Stimulated activated CD8-positive, alpha-beta memory T cell treated with anti-CD3 and anti-CD28 coated beads, Interleukin-7, amount 100 ng/mL, for 4 hours (primary cell): ENCODE measurements around the gene EEF1E1.

Source experiments
- DNase-seq, 2 donors: peaks; one replicate each; pipeline ENCODE4 v3.0.0-alpha.2; 2020; ENCODE audit warnings: low read depth in 2 of 2

The EEF1E1 gene

DNA sequence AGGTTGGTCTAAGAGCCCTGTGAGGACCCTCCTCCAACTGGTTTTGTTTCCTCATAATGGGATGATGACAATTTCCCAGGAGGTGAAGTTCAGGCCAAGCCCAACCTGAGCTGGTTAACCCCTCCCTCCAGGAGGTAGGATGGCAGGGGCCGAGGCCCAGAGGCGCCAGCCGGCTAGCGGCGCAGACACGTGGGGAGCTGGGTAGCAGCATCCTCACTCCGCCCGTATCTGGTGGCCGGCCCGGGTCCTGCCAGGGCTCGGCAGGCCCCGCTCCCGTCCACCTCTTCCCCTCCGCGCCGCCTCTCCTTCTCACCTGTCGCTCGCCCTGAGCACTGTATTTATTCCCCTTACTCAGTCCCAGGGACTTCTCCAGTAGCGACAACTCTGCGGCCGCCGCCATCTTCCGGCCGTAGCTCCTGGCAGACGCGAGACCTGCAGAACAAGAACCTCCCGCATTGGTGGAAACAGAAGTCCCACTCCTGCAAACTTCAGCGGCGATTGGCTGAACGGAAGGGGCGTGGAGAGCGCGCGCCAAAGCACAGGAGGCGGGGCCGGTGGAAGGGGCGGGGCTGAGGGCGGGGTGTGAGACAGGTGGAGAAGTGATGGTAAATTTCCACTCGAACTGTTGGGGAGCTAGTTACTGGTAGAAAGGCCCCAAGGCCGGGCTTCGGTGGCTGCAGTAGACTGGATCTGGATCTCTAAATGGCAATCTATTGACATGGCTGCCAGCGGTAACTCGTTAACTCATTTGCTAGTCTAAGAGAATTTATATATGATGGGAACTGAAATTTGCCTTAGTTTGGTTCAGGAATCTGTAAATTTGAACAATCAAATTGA, at the start of gene EEF1E1:
Gene EEF1E1, minus strand, starts transcription at position 427 of the 837 bp plus-strand sequence. Its CDS starts 27 bp downstream, at position 400.
- DNase-seq, result peak; percentile 97

GRCh38 chr6:8149350-8149749, 47.0 kb upstream of the EEF1E1 start:
- no peak for DNase-seq

DNA sequence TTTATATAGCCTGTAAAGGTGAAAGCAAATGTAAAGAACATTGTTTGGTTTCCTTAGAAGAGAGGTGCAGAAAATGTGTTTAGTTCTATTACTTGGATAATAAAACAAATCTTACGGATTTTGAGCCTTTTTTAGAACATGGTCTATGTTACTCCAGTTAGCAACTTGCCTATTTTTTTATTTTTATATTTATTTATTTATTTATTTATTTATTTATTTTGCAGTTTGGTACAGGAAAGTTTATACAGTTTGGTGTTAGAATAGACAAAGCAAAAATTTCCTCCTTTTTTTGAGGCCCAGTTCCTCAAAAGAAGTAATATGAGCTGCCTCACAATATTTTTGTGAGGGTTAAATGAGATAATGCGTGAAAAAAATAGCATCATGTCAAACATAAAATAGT, 41.6 kb upstream of the EEF1E1 start:
- no peak for DNase-seq

DNA sequence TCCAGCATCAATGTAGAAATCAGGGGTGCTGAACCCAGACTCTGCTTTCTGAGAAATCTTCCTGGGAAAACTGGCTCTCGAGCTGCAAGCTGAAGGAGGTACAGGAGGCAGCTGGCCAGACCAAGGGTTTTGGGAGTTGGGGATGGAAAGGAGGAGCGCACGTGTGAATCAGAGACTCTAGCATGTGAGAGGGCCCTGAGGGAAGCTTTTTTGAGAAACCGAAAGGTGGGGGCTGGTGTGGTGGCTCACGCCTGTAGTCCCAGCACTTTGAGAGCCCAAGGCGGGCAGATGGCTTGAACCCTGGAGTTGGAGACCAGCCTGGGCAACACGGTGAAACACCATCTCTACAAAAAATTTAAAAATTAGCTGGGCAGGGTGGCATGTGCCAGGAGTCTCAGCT, 37.1 kb upstream of the EEF1E1 start:
- no peak for DNase-seq

DNA sequence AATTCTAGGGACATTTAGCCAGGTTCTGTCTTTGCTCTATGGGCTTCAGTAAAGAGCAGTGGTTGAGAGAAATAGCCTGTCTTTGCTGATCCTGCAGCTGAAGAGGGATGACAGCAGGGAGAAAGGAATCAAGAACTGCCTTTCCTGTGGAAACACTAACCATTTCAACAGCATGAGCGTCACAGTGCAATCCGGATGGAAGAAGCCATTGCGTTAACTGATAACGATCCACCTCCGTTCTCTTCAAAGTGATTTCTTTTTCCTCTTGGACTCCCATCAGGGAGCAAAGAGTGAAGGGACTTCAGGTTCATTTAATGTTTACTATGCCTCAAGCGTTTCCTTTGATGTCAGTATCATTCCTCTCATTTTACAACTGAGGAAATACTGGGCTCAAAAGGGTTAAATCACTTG, 35.2 kb upstream of the EEF1E1 start:
- no peak for DNase-seq

GRCh38 chr6:8135276-8135675, 32.9 kb upstream of the EEF1E1 start:
- DNase-seq, result no peak

DNA sequence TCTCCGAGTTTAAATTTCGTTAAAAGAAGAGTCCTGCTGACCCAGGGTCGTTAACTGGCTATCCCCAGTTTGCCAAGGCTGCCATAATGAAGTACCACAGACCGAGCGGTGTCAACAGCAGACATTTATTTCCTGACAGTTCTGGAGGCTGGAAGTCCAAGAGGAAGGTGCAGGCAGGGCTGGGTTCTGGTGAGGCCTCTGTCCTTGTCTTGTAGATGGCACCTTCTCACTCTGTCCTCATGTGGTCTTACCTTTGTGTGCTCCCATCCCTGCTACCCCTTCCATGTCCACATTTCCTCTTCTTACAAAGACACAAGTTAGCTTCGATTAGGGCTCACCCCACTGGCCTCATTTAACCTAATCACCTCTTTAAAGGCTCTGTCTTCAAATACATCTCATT, 29.8 kb upstream of the EEF1E1 start:
- no peak for DNase-seq

- no peak for DNase-seq
Observed at GRCh38 chr6:8131265-8131897, 29.0 kb upstream of the EEF1E1 start.

DNA sequence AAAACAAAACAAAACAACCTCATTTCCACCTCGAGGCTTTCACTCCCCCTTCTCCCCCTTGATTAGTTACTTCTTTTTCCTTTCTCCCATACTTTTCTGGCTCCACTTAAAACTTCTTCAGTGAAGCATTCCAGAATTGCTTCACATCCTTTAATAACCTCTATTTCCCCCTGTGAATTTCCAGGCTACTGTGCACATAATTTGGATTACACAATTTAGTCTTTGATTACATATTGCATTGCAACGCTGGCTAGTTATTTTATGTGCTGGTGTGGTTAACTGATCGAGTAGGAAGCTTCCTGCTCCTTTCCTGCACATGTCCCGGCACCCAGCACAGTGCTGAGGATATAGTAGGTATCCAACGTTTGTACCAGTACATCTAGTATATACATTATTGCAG, 28.1 kb upstream of the EEF1E1 start:
- no peak for DNase-seq

- no peak for DNase-seq
Observed at GRCh38 chr6:8123236-8123635, 20.9 kb upstream of the EEF1E1 start.

DNA sequence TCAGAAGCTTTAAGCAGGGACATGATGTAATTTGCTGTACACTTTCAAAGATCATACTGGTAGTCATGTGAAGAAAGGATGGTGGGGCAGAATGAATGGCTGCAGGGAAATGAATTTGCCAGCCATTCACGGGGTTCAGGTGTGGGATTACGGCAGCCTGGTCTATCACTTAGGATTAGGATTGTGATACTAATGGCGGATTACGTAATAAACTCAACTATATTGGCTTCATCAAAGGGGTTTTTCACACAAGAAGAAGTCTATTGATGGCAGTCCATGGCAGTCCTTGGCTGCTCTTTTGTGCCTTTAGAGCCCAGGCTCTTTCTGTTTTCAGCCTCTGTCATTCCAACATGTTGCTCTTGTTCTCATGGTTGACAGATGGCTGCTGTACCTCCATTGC, 12.6 kb upstream of the EEF1E1 start:
- no peak for DNase-seq

DNA sequence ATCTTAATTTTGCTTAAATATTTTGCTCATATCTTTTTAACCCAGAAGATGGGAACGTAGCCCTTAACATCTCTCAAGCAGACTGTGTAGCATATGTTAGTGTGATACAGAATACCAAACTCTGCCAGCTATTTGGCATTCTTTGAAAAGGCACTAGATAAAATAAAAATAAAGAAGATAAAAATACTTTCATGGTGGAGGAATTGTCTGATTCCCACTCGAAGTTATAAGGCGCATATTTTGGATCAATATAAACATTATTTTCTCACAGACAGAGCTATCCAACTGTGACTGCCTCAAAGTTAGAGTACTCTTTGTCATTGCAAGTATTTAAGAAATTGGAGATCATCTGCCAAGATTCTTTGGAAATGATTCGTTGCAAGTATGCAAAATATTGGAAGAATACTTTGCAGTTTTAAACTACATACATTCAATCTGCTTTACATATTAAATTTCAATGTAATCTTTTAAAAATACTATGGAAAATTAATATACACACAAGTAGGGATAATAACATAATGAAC, 10.8 kb upstream of the EEF1E1 start:
- no peak for DNase-seq

DNA sequence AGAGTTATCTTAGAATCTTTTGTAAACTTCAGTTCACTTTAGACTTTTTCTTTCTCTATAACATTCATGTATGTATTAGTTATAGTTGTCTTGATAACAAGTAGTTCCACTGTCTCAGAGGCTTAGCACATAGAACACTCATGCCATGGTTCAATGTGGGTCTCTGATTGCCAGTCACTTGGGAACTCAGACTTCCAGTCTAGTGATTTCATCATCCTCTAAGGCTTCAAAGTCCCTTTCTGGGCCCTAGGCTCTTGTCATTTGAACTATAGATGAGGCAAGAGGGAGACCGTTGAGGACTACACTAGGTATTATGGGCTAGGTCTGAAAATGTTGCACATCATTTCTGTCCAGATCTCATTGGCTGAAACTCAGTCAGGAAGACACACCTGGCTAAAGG, 8.4 kb upstream of the EEF1E1 start:
- no peak for DNase-seq

DNA sequence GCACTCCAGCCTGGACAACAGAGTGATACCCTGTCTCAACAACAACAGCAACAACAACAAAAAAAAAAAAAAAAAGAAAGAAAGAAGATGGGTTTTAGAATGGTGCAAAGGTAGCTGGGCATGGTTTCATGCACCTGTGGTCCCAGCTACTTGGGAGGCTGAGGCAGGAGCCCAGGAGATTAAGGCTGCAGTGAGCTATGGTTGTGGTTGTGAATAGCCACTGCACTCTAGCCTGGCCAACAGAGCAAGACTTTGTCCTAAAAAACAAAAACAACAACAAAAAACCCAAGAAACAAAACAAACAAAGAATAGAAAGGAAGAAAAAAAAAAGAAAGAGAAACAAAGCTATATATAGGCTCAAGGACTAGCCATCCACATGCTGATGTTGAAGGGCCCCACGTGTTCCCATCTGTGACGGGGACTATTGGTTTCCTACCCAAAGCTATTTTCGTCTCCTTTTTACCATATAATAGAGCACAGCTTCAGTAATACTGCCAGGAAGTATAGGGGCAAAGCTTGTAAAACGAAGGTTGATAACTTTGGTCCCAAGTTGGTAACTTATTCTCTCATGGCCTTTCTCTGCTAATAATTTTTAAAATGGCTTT, 7.9 kb upstream of the EEF1E1 start:
- no peak for DNase-seq

DNA sequence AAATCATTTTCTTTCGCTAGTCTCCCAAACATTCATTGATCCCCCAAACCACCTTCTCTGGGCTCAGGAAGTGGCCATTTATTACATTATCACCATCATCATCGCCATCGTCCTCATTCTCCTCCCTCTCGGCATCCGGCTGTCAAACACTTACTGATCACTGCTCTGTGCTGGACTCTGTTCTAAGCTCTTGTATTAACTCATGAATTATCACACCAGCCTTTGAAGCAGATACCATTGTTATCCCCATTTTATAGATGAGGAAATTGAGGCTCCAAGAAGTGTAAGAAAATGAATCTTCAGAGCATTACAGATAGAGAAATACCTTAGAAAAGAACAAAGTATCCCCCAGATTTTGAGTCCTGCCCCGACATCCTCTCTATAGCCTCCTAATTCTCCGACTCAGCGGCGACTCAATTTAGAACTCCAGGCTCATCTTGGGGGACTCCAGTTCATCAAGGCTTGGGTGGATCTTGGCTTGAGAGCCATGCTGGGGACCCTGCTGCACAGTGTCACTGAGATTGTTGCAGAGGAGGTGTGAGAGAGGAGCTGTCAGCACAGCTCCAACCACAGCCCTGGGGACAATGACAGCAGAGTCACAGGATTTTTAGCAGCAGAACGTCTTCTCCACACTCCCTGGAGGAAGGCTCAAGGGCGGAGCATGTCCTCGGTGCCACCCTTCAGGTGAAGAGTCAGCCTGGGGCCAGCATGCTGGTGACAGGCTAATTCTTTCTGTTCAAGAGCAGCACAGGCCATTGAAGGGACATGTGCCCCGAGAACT, 6.6 kb upstream of the EEF1E1 start:
- DNase-seq, result no peak

GRCh38 chr6:8108031-8108660, 5.8 kb upstream of the EEF1E1 start:
- no peak for DNase-seq

DNA sequence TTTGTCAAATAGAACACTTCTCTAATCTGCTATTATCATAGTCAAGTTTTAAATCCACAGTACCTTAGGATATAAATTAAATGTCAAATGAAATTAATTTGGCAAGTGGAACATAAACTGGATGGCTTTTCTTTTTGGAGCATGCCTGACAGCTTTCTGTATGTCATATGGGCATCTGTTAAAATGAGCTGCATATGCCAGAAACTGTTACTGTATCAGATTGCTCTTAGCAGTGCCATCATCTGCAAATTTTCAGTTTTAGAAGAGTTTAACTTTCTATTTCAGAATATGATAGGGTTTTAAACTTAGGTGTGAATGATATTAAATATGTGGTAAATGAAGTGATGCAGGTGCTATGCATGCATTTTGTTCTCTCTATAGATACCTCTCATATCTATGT, 3.4 kb upstream of the EEF1E1 start:
- no peak for DNase-seq

- DNase-seq, result no peak
Observed at GRCh38 chr6:8103726-8104125, 1.4 kb upstream of the EEF1E1 start.

- no peak for DNase-seq
Observed at GRCh38 chr6:8100159-8100854, 2.0 kb downstream of the EEF1E1 start.

DNA sequence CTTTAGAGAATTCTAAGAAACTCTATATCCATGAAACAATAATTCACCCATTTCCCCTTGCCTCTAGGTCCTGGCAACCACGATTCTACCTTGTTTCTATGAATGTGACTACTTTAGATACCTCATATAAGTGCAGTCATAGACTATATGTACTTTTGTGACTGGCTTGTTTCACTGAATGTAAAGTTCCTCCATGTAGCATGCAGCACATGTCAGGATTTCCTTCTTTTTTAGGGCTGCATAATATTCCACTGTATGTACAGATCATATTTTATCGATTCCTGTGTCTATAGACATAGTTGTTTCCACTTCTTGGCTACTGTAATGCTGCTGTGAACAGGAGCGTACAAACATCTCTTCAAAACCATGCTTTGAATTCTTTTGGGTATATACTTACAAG, 11.7 kb downstream of the EEF1E1 start:
- no peak for DNase-seq

GRCh38 chr6:8088886-8089285, 13.5 kb downstream of the EEF1E1 start:
- DNase-seq, result no peak
